Right cardiac atrium (tissue), 5 donors: Measurements from ENCODE around the gene FAAH2. TPM values are rescaled to one million over a fixed set of nuclear protein-coding genes. Genes with fewer than 3 reads are reported as not detected.

Experiments used
- ATAC-seq, 2 donors: fragments of 200-7000 bp; cut with Tn5 transposase; one replicate each; pipeline versions ENCODE4 v1.8.0 to v1.9.1; 2020; ENCODE audit warnings: moderate library complexity in 2 of 2, mild to moderate bottlenecking in 1 of 2
- DNase-seq, 3 donors: peaks; one replicate each; pipeline ENCODE4 v3.0.0-alpha.2; 2020
- H3K27ac ChIP-seq: one replicate; pipeline ENCODE4 v1.5.1; 2013; ENCODE audit warnings: mild to moderate bottlenecking, low read length, control low read depth, moderate library complexity
- H3K27me3 ChIP-seq: one replicate; pipeline ENCODE4 v1.6.1; 2013; ENCODE audit not compliant: control insufficient read depth, insufficient read depth
- H3K4me1 ChIP-seq: one replicate; pipeline ENCODE4 v1.6.1; 2013; ENCODE audit warnings: low read length; ENCODE audit not compliant: control insufficient read depth, insufficient read depth
- H3K4me3 ChIP-seq: one replicate; pipeline ENCODE4 v1.5.1; 2013; ENCODE audit warnings: low read length, control low read depth
- H3K9me3 ChIP-seq: one replicate; pipeline ENCODE4 v1.6.1; 2013; ENCODE audit warnings: low read length; ENCODE audit not compliant: control insufficient read depth
- WGBS: extraction: QIAGEN DNeasy Blood & Tissue Kit; methylation state at CpG from one replicate; pipeline ENCODE4 v1.1.7; 2013; 5-methylcytosine and 5-hydroxymethylcytosine counted together
- intact Hi-C, 4 donors: fragments of 100-400 bp; cut with DNase I; formaldehyde crosslinking; loops; one replicate each; pipeline versions ENCODE4 v1.11.0 to v1.14.0; 2022 to 2023
- polyA plus RNA-seq: library from polyadenylated mRNA; stranded (reverse); fragments of 200-250 nt; gene quantifications from one replicate; pipeline ENCODE4 v1.2.3, GENCODE V29; 2013
- total RNA-seq, 4 donors: library from RNA; stranded (reverse); fragmentation: NEBNext Ultra II Directional; extraction: Animal tissue kit (Norgen Biotek cat#: 25700); gene quantifications; one replicate each; pipeline ENCODE4 v1.2.1, GENCODE V29; 2021
- donor health status: healthy with polysubstance abuse.
- donor health status: DM: no; HTN: yes; CAD: no.
- donor health status: DM: no; HTN: no; CAD: no.
- donor health status: DM: no; HTN: yes; CAD: no; lungs with severe emphysema.
- donor health status: DM: yes; HTN: yes; CAD: no.

Gene FAAH2
- total and polyA plus RNA-seq, 5 donors: 0.18 to 0.58 (median 0.28) TPM; not detected in 1

GRCh38 chrX:57453901-57454300 is 167.4 kb downstream of the FAAH2 start:
- intact Hi-C loops: no loop called here
- no peaks in the 10 kb centered on the region for H3K4me1 ChIP-seq
- ATAC-seq (no peak), DNase-seq (no peak)
- 40% methylated on average over 4 of the region's 4 CpGs for WGBS
- H3K4me3 ChIP-seq: no peak overlapping the region
- H3K27me3 ChIP-seq: no peaks in the 10 kb centered on the region
- H3K27ac ChIP-seq: no peak overlapping the region
- no peaks in the 10 kb centered on the region for H3K9me3 ChIP-seq

GRCh38 chrX:57481514-57481913 is 195.0 kb downstream of the FAAH2 start:
- no peaks in the 10 kb centered on the region for H3K27me3 ChIP-seq

GRCh38 chrX:57516491-57516890 is 230.0 kb downstream of the FAAH2 start:
- intact Hi-C loops: no loop called here
- DNase-seq (no peak), ATAC-seq (no peak)
- Histone ChIP-seq H3K27me3 (no peaks in the 10 kb centered on the region), H3K4me1 (no peaks in the 10 kb centered on the region), H3K27ac (no peak overlapping the region), H3K9me3 (no peaks in the 10 kb centered on the region), H3K4me3 (no peak overlapping the region)
- 87% methylated on average over 5 of the region's 5 CpGs for WGBS

More at GRCh38 chrX:57481514-57481913, 195.0 kb downstream of the FAAH2 start:
- H3K4me1 ChIP-seq: no peaks in the 10 kb centered on the region
- H3K9me3 ChIP-seq: no peaks in the 10 kb centered on the region
- no peak overlapping the region for H3K27ac ChIP-seq
- ATAC-seq: no peak
- no peak overlapping the region for H3K4me3 ChIP-seq
- 86% methylated on average over 6 of the region's 6 CpGs for whole genome bisulfite sequencing
- intact Hi-C loops: no loop called here
- no peak for DNase-seq

GRCh38 chrX:57519578-57520118 is 233.1 kb downstream of the FAAH2 start:
- H3K9me3 ChIP-seq: no peaks in the 10 kb centered on the region
- DNase-seq (no peak), ATAC-seq (no peak)
- no peaks in the 10 kb centered on the region for H3K27me3 ChIP-seq
- H3K27ac ChIP-seq: no peak overlapping the region
- intact Hi-C loops: no loop called here
- H3K4me3 ChIP-seq: no peak overlapping the region
- 86% methylated on average over 2 of the region's 2 CpGs for WGBS
- no peaks in the 10 kb centered on the region for H3K4me1 ChIP-seq

- ATAC-seq: no peak
- Histone ChIP-seq H3K4me1 (no peaks in the 10 kb centered on the region), H3K27me3 (no peaks in the 10 kb centered on the region), H3K9me3 (no peaks in the 10 kb centered on the region), H3K4me3 (no peak overlapping the region), H3K27ac (no peak overlapping the region)
- intact Hi-C loops: no loop called here
- DNase-seq: no peak
- WGBS: 63% methylated on average over 1 of the region's 1 CpG
These were observed 242.3 kb downstream of the FAAH2 start for GRCh38 chrX:57528670-57529255.

Other genes with a start within 250 kb of the FAAH2 start
- gene SPIN2B, start 165.2 kb upstream of the FAAH2 start, total RNA-seq: 1 to 10 TPM; 6.7 to 9.0 (median 7.9) TPM
- 9.0 TPM for gene SPIN2B, start 165.2 kb upstream of the FAAH2 start, polyA plus RNA-seq
- gene SPIN2A, start 149.3 kb upstream of the FAAH2 start, total RNA-seq: under 1 TPM in 3 of 4 donors, not detected in 1; 0.42 to 0.53 (median 0.51) TPM
- gene SPIN2A, start 149.3 kb upstream of the FAAH2 start, polyA plus RNA-seq: 0.23 TPM